Measurements from ENCODE around the gene CACYBP. TPM values are rescaled to one million over a fixed set of nuclear protein-coding genes. Genes with fewer than 3 reads are reported as not detected.

The CACYBP gene
- total and polyA plus RNA-seq, 4 donors, result 40.6 to 219 (median 65.1) TPM

GRCh38 chr1:174969977-174970376 is 29.8 kb upstream of the CACYBP start:
- Histone ChIP-seq H3K4me1 (ENCODE audit: control insufficient read depth in 5 of 5, insufficient read depth in 5 of 5, low read length in 5 of 5) (peaks cover 8 to 23% (median 14%) of the 10 kb centered on the region in 5 donors), H3K27ac (ENCODE audit: low read depth in 1 of 2, low read length in 1 of 2) (no peak overlapping the region)
- no peak for TF ChIP-seq CTCF (IDR thresholded peaks at IDR 0.05; ENCODE audit: control extremely low read depth, extremely low read depth)

GRCh38 chr1:174971466-174971865 is 28.3 kb upstream of the CACYBP start:
- TF ChIP-seq CTCF (IDR thresholded peaks at IDR 0.05; ENCODE audit: control extremely low read depth, extremely low read depth), result no peak
- no peaks in the 10 kb centered on the region for H3K9me3 ChIP-seq (ENCODE audit: control insufficient read depth in 4 of 4, insufficient read depth in 3 of 4, low read length in 3 of 4)
- no peak overlapping the region for H3K9ac ChIP-seq (ENCODE audit: insufficient read depth in 1 of 2, low read length in 2 of 2)
- H3K27me3 ChIP-seq (ENCODE audit: control insufficient read depth in 3 of 3, insufficient read depth in 3 of 3, low read length in 2 of 3), result no peaks in the 10 kb centered on the region
- ATAC-seq (ENCODE audit: insufficient read depth, low FRiP score), result no peak
- peaks cover 0 to 5% (median 2%) of the 10 kb centered on the region in 4 donors for H3K36me3 ChIP-seq (ENCODE audit: control insufficient read depth in 4 of 4, insufficient read depth in 4 of 4, low read length in 4 of 4)
- H3K27ac ChIP-seq (ENCODE audit: low read depth in 1 of 2, low read length in 1 of 2), result no peak overlapping the region
- no peak overlapping the region for H3K4me3 ChIP-seq
- H3K4me1 ChIP-seq (ENCODE audit: control insufficient read depth in 5 of 5, insufficient read depth in 5 of 5, low read length in 5 of 5), result peaks cover 2 to 13% (median 8%) of the 10 kb centered on the region in 5 donors
- DNase-seq, result no peak

More at GRCh38 chr1:174969977-174970376, 29.8 kb upstream of the CACYBP start:
- no peak overlapping the region for H3K4me3 ChIP-seq
- peaks cover 0 to 5% (median 2%) of the 10 kb centered on the region in 4 donors for H3K36me3 ChIP-seq (ENCODE audit: control insufficient read depth in 4 of 4, insufficient read depth in 4 of 4, low read length in 4 of 4)
- H3K9ac ChIP-seq (ENCODE audit: insufficient read depth in 1 of 2, low read length in 2 of 2), result no peak overlapping the region
- H3K9me3 ChIP-seq (ENCODE audit: control insufficient read depth in 4 of 4, insufficient read depth in 3 of 4, low read length in 3 of 4), result no peaks in the 10 kb centered on the region
- H3K27me3 ChIP-seq (ENCODE audit: control insufficient read depth in 3 of 3, insufficient read depth in 3 of 3, low read length in 2 of 3), result no peaks in the 10 kb centered on the region
- 87 to 97% methylated on average over 1 of the region's 1 CpG for WGBS, 2 donors
- ATAC-seq (ENCODE audit: insufficient read depth, low FRiP score), result no peak
- DNase-seq, result no peak

GRCh38 chr1:174971902-174972301 is 27.8 kb upstream of the CACYBP start:
- 37 to 53% methylated on average over 2 of the region's 2 CpGs for WGBS, 2 donors
- ATAC-seq (ENCODE audit: insufficient read depth, low FRiP score), result no peak
- no peaks in the 10 kb centered on the region for H3K9me3 ChIP-seq (ENCODE audit: control insufficient read depth in 4 of 4, insufficient read depth in 3 of 4, low read length in 3 of 4)
- no peaks in the 10 kb centered on the region for H3K27me3 ChIP-seq (ENCODE audit: control insufficient read depth in 3 of 3, insufficient read depth in 3 of 3, low read length in 2 of 3)
- H3K4me1 ChIP-seq (ENCODE audit: control insufficient read depth in 5 of 5, insufficient read depth in 5 of 5, low read length in 5 of 5), result peaks cover 2 to 13% (median 12%) of the 10 kb centered on the region in 5 donors
- peaks cover 0 to 5% (median 2%) of the 10 kb centered on the region in 4 donors for H3K36me3 ChIP-seq (ENCODE audit: control insufficient read depth in 4 of 4, insufficient read depth in 4 of 4, low read length in 4 of 4)
- no peak overlapping the region for H3K4me3 ChIP-seq
- no peak for DNase-seq
- no peak overlapping the region for H3K27ac ChIP-seq (ENCODE audit: low read depth in 1 of 2, low read length in 1 of 2)
- no peak for TF ChIP-seq CTCF (IDR thresholded peaks at IDR 0.05; ENCODE audit: control extremely low read depth, extremely low read depth)
- no peak overlapping the region for H3K9ac ChIP-seq (ENCODE audit: insufficient read depth in 1 of 2, low read length in 2 of 2)

- Histone ChIP-seq H3K36me3 (ENCODE audit: control insufficient read depth in 4 of 4, insufficient read depth in 4 of 4, low read length in 4 of 4) (peaks cover 0 to 7% (median 5%) of the 10 kb centered on the region in 4 donors), H3K9me3 (ENCODE audit: control insufficient read depth in 4 of 4, insufficient read depth in 3 of 4, low read length in 3 of 4) (no peaks in the 10 kb centered on the region), H3K4me1 (ENCODE audit: control insufficient read depth in 5 of 5, insufficient read depth in 5 of 5, low read length in 5 of 5) (peaks cover 0 to 14% (median 8%) of the 10 kb centered on the region in 5 donors), H3K27me3 (ENCODE audit: control insufficient read depth in 3 of 3, insufficient read depth in 3 of 3, low read length in 2 of 3) (no peaks in the 10 kb centered on the region), H3K4me3 (no peak overlapping the region), H3K27ac (ENCODE audit: low read depth in 1 of 2, low read length in 1 of 2) (no peak overlapping the region), H3K9ac (ENCODE audit: insufficient read depth in 1 of 2, low read length in 2 of 2) (no peak overlapping the region)
- no peak for TF ChIP-seq CTCF (IDR thresholded peaks at IDR 0.05; ENCODE audit: control extremely low read depth, extremely low read depth)
- ATAC-seq (ENCODE audit: insufficient read depth, low FRiP score) (no peak), DNase-seq (no peak)
- 69 to 92% methylated on average over 2 of the region's 2 CpGs for WGBS, 2 donors
These were observed 25.0 kb upstream of the CACYBP start for GRCh38 chr1:174974711-174975119.
